Measurements from ENCODE around the gene ZNF335.
"Not testable (repeated sequence)": the region's sequence is repeated elsewhere in the genome, so short reads cannot be mapped to it uniquely, and the experiment has no call there.

Gene ZNF335

DNA sequence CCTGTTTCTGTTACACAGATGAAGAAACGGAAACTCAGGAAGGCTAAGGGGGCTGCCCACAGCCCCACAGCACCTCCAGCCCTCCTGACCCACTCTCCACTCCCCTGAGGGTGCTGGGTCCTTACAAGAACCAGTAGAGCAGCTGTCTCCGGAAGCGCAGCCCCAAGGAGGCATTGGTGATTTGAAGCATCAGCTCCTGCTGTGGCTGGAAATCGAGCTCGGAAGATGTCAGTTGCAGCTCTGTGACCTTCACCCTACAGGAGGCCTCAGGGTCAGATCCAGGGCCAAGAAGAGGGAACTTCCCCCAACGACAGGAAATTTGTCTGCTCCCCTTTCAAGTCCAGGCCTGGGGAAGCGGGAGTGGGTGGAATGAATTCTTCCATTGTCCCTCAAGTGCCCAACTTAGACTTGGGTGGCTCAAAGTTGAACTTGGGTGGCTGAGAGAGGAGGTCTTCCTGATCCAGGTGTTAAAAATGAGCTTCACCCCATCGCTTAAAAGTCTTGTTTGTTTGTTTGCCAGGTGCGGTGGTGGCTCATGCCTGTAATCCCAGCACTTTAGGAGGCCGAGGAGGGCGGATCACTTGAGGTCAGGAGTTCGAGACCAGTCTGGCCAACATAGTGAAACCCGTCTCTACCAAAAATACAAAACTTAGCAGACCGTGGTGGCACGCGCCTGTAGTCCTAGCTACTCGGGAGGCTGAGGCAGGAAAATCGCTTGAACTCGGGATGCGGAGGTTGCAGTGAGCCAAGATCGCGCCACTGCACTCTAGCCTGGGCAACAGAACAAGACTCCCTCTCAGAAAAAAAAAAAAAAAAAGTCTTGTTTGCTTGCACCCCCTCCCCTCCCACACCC lies 62.0 kb downstream of the ZNF335 start:
- DNase-seq (ENCODE audit: insufficient read length), result no peak
- TF ChIP-seq POLR2A (IDR thresholded peaks at IDR 0.05; ENCODE audit: low read depth, low read length) (no peak), TAF1 (IDR thresholded peaks at IDR 0.05; ENCODE audit: borderline replicate concordance, low read depth, low read length) (no peak), POLR2AphosphoS5 (IDR thresholded peaks at IDR 0.05; ENCODE audit: low read depth, low read length) (no peak)
- FAIRE-seq, result no peak

DNA sequence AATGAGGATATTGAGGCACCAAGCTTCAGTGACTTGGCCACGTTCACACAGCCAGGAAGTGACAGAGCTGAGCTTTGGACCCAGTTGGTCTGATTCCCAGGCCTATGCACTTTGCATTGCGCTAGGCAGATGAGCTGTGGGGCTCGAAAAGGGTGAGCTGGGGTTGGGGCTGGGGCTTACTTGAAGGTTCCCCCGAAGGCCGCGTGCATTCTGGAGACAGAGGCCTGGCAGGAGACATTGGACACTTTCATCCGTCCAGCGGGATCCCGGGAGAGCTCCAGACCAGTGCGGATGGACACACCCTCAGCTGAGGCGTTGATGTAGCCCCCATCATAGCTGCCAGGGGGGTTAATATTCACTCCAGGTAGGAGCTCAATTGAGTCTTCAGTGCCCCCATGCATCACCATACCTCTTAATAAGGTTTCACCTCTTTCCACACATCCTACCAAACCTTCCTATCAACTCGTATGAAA lies 62.6 kb downstream of the ZNF335 start:
- no peak for FAIRE-seq
- DNase-seq (ENCODE audit: insufficient read length), result no peak
- TF ChIP-seq TAF1 (IDR thresholded peaks at IDR 0.05; ENCODE audit: borderline replicate concordance, low read depth, low read length) (no peak), POLR2A (IDR thresholded peaks at IDR 0.05; ENCODE audit: low read depth, low read length) (no peak), POLR2AphosphoS5 (IDR thresholded peaks at IDR 0.05; ENCODE audit: low read depth, low read length) (no peak)

DNA sequence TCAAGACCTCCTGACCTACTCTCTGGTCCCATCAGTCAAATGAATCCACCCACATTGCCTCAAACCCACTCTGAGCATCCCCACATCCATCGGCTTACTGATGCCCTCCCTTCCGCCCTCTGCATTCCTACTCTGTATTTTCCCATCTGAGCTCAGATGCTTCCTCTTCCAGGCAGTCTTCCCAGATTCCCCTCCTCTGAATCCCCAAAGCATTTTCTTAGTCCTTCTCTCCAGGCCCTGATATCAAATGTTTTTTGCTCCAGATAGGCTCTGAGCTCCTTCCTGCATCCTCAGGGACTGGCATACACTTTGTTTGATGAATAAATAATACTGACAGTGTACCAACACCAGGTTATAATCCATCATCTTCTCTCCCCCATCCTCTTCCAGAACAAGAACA lies 63.9 kb downstream of the ZNF335 start:
- no peak for DNase-seq (ENCODE audit: insufficient read length)
- no peak for TF ChIP-seq POLR2AphosphoS5 (IDR thresholded peaks at IDR 0.05; ENCODE audit: low read depth, low read length)
- no peak for TF ChIP-seq TAF1 (IDR thresholded peaks at IDR 0.05; ENCODE audit: borderline replicate concordance, low read depth, low read length)
- TF ChIP-seq POLR2A (IDR thresholded peaks at IDR 0.05; ENCODE audit: low read depth, low read length), result no peak
- FAIRE-seq, result no peak

DNA sequence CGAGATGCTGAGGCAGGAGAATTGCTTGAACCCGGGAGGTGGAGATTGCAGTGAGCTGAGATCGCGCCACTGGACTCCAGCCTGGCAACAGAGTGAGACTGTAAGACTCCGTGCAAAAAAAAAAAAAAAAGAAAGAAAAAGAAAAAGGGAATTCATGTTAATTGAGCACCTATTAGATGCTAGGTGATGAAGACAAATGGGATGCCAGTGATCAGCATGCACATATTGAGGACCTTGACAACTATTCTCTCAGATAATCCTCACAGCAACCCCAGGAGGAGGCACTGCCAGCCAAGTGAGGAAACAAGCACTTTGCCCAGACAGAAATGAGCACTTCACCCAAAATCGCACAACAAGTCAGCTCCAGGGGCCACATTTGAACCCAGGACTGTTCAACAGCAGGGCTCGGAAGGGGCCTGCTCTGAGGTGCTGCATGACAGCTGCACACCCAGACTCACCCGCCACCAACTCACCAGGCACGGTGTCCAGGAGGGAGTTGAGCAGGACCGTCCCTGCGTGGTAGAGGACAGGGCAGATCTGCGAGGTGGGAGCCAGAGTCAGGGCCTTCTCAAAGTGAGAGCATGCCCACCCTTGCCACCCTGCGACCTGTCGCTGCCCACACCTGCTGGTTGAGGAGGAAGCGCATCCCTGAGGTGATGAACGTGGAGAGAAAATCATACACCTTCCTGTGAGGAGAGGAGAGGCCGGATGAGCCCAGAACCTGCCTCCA lies 64.6 kb downstream of the ZNF335 start:
- DNase-seq (ENCODE audit: insufficient read length) (no peak), FAIRE-seq (no peak)
- no peak for TF ChIP-seq POLR2A (IDR thresholded peaks at IDR 0.05; ENCODE audit: low read depth, low read length)
- no peak for TF ChIP-seq TAF1 (IDR thresholded peaks at IDR 0.05; ENCODE audit: borderline replicate concordance, low read depth, low read length)
- no peak for TF ChIP-seq POLR2AphosphoS5 (IDR thresholded peaks at IDR 0.05; ENCODE audit: low read depth, low read length)

DNA sequence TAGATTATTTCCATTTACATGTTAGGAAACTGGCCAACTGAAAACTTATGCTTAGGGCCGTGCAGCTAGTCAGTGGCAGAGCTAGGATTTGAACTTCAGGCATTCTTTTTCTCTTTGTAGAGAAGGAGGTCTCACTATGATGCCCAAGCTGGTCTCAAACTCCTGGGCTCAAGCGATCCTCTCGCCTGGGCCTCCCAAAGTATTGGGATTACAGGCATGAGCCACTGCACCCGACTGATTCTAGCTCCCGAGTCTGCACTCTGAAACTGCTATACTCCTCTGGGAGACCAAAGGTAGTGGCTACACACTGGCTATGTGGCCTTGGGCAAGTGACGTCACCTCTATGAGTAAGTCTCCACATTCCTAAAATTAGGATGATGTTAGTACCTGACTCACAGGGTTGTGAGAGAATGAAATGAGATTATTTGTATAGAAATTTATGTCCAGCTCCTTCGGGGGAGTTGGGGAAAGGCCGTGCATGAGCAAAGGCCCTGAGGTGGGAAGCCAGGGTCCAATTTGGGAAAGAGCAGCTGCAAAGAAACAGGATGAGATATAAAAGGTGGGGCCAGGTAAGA lies 66.4 kb downstream of the ZNF335 start:
- DNase-seq (ENCODE audit: insufficient read length), result no peak
- FAIRE-seq, result no peak
- TF ChIP-seq TAF1 (IDR thresholded peaks at IDR 0.05; ENCODE audit: borderline replicate concordance, low read depth, low read length) (no peak), POLR2AphosphoS5 (IDR thresholded peaks at IDR 0.05; ENCODE audit: low read depth, low read length) (no peak), POLR2A (IDR thresholded peaks at IDR 0.05; ENCODE audit: low read depth, low read length) (no peak)

DNA sequence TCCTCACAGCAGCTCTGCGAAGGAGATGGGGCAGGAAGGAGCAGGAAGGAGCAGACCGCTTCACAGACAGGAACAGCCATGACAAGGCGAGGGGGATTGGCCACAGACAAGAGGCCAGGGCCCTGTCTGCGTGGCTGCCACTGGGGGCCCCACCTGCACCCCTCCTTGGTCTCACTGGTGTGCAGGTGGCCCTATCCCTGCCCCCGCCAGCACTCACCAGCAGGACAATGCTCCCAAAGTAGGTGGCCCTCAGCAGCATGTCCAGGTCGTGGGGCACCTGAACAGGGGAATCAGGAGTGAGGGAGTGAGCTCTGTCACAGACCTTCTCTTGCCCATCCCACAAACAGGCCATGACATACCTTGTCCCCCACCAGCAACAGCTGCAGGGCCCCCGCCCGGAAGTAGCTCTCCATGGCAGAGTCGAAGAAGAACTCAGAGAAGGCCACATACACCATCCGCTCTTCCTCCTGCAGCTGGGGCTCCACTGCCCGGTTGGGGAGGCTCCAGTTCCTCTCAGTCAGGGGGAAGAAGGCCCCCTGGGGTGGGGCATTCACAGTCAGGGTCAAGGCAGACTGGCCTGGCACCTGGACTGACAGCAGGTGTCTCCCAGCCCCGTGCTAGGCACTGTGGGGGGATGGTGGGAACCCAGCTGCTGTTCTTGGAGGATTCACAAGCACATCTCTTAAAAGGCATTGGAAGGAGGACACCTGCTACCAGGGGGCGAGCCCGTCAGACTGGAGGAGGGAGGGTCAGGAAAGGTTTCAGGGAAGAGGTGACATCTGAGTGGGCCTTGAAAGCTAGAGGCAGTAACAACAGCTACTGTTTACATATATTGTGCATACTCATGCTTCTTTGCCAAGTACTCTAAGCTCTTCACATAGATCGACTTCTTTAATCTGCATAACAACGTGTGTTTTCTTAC lies 67.2 kb downstream of the ZNF335 start:
- DNase-seq (ENCODE audit: insufficient read length) (no peak), FAIRE-seq (no peak)
- no peak for TF ChIP-seq TAF1 (IDR thresholded peaks at IDR 0.05; ENCODE audit: borderline replicate concordance, low read depth, low read length)

DNA sequence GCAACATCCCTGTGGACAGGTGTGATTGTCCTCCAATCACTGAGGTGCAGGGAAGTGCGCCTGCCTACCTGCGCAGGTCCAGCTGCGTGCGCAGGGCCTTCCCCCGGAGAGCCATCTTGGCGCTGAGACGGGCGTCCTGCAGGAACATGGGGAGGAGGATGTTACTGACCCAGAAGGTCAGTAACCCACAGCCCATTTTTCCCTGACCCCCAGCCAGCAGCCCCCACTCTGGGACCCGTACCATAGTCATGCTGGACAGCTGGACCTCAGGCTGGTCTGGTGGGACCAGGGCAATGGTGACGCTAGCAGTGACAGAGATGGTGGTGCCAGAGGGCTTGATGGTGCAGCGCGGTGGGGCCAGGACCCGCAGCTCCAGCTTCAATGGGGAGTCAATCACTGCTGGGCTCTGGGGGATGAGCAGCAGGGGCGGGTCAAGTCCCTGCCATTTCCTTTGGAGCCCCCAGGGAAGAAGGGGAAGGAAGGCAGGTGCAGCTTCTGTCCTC lies 69.8 kb downstream of the ZNF335 start:
- DNase-seq (ENCODE audit: insufficient read length) (no peak), FAIRE-seq (no peak)
- TF ChIP-seq POLR2A (IDR thresholded peaks at IDR 0.05; ENCODE audit: low read depth, low read length), result no peak

DNA sequence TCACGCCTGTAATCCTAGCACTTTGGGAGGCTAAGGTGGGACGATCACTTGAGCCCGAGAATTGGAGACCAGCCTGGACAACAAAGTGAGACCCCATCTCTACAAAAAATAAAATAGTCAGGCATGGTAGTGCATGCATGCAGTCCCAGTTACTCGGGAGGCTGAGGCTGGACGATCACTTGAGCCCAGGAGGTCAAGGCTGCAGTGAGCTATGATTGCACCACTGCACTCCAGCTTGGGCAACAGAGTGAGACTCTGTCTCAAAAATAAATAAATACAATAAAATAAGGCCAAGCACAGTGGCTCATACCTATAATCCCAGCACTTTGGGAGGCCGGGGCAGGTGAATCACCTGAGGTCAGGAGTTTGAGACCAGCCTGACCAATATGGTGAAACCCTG lies 70.7 kb downstream of the ZNF335 start:
- not testable (repeated sequence) for DNase-seq (ENCODE audit: insufficient read length); FAIRE-seq

DNA sequence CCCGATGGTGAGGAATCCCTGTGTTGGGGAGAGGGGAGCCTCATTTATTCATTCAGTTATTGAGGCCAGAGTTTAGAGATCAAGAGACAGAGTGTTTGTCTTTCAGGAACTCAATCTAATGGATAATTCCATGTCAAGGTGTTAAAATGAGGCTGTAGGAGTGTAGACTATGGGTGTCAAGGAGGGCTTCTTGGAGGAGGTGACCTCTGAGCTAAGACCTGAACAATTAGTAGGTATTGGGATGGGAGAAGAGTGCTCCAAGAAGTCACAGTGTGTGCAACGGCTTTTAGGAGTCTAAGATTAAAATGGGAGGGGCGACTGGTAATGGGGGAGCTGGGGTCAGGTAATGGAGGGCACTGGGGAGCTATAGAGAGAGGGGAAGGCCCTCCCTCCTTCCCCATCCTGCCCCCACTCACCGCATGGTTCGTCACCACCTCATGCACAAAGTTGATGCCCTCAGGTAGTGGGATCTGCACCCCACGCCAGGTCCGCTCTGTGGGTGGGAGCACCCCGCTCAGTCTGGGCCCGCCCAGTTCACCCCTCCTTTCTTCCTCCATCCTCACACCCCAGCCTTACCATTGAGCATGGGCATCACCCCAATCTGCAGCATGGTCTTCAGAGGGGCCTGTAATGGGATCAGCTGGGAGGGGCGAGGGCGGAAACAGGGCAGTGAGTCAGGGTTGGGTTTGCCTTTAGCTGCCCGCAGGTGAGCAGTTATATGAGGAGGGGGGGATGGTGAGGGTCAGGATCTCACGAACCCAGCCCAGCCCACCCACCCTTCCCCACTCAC lies 72.8 kb downstream of the ZNF335 start:
- no peak for TF ChIP-seq POLR2A (IDR thresholded peaks at IDR 0.05; ENCODE audit: low read depth, low read length)
- TF ChIP-seq TAF1 (IDR thresholded peaks at IDR 0.05; ENCODE audit: borderline replicate concordance, low read depth, low read length), result no peak
- no peak for TF ChIP-seq POLR2AphosphoS5 (IDR thresholded peaks at IDR 0.05; ENCODE audit: low read depth, low read length)
- no peak for DNase-seq (ENCODE audit: insufficient read length)
- no peak for FAIRE-seq
